Measurements from ENCODE around the gene ACBD3. TPM values are rescaled to one million over a fixed set of nuclear protein-coding genes. Genes with fewer than 3 reads are reported as not detected.

ACBD3 gene
- total and polyA plus RNA-seq, 7 experiments from 2014 or later = 15.4 to 29.9 (median 24.4) TPM

- ATAC-seq (no peak), DNase-seq (no peak)
- no peaks in the 10 kb centered on the region for H3K9me3 ChIP-seq (ENCODE audit: control insufficient read depth in 2 of 3, low read length in 3 of 3)
- no peak overlapping the region for H3K4me3 Mint-ChIP-seq
- intact Hi-C loops (cut with micrococcal nuclease) = no loop called here
- H3K4me1 ChIP-seq (ENCODE audit: control insufficient read depth in 2 of 2, insufficient read depth in 2 of 2, low read length in 2 of 2) = peaks cover 5 to 9% of the 10 kb centered on the region in 2 donors
- H3K4me1 Mint-ChIP-seq = peaks cover under 1 to 12% (median 9%) of the 10 kb centered on the region in 7 donors
- ChIA-PET CTCF (interaction anchor here (0.7 to 4.7 kb wide), 2 partner anchors 28 to 52 kb away, joined by 3 to 38 read pairs; no protein-coding TSS in a partner anchor), POLR2A (interaction anchor here (0.6 to 2.0 kb wide), 7 partner anchors 8 to 186 kb away, joined by 3 to 8 read pairs (median 4); partner anchors contain the start of genes H3-3A and SDE2)
- peaks cover 0 to 2% (median 0%) of the 10 kb centered on the region in 11 donors for H3K9me3 Mint-ChIP-seq
- no peaks in the 10 kb centered on the region for H3K36me3 Mint-ChIP-seq
- H3K4me3 ChIP-seq (ENCODE audit: low read length) = no peak overlapping the region
- no peak overlapping the region for H3K27ac ChIP-seq (ENCODE audit: low read depth, low read length)
- peaks cover 0 to 10% (median 0%) of the 10 kb centered on the region in 5 donors for H3K27me3 Mint-ChIP-seq
- no peak overlapping the region for H3K27ac Mint-ChIP-seq
- H3K36me3 ChIP-seq (ENCODE audit: control insufficient read depth in 2 of 3, insufficient read depth in 3 of 3, low read length in 3 of 3) = no peaks in the 10 kb centered on the region
- no peaks in the 10 kb centered on the region for H3K27me3 ChIP-seq (ENCODE audit: control insufficient read depth in 2 of 2, insufficient read depth in 2 of 2, low read length in 2 of 2)
These were observed 69.2 kb downstream of the ACBD3 start for GRCh38 chr1:226117330-226117729.

GRCh38 chr1:226116673-226117072 is 69.9 kb downstream of the ACBD3 start:
- no peak overlapping the region for H3K27ac ChIP-seq (ENCODE audit: low read depth, low read length)
- no peaks in the 10 kb centered on the region for H3K9me3 ChIP-seq (ENCODE audit: control insufficient read depth in 2 of 3, low read length in 3 of 3)
- no peak overlapping the region for H3K4me3 ChIP-seq (ENCODE audit: low read length)
- Mint-ChIP-seq H3K27ac (no peak overlapping the region), H3K36me3 (no peaks in the 10 kb centered on the region), H3K27me3 (peaks cover 0 to 12% (median 0%) of the 10 kb centered on the region in 5 donors), H3K4me1 (peaks cover 0 to 16% (median 11%) of the 10 kb centered on the region in 7 donors), H3K4me3 (no peak overlapping the region), H3K9me3 (peaks cover 0 to 2% (median 0%) of the 10 kb centered on the region in 11 donors)
- no peaks in the 10 kb centered on the region for H3K27me3 ChIP-seq (ENCODE audit: control insufficient read depth in 2 of 2, insufficient read depth in 2 of 2, low read length in 2 of 2)
- no peaks in the 10 kb centered on the region for H3K36me3 ChIP-seq (ENCODE audit: control insufficient read depth in 2 of 3, insufficient read depth in 3 of 3, low read length in 3 of 3)
- intact Hi-C loops (cut with micrococcal nuclease) = no loop called here
- POLR2A ChIA-PET = interaction anchor here (0.6 to 2.0 kb wide), 5 partner anchors 52 to 186 kb away, joined by 3 to 8 read pairs (median 4); partner anchors contain the start of genes H3-3A and SDE2
- CTCF ChIA-PET = interaction anchor here (0.7 to 1.0 kb wide), 2 partner anchors 9 to 27 kb away, joined by 3 read pairs; no protein-coding TSS in a partner anchor
- DNase-seq (no peak), ATAC-seq (no peak)
- H3K4me1 ChIP-seq (ENCODE audit: control insufficient read depth in 2 of 2, insufficient read depth in 2 of 2, low read length in 2 of 2) = peaks cover 5 to 9% of the 10 kb centered on the region in 2 donors

GRCh38 chr1:226112626-226113025 is 73.9 kb downstream of the ACBD3 start:
- H3K4me1 ChIP-seq (ENCODE audit: control insufficient read depth in 2 of 2, insufficient read depth in 2 of 2, low read length in 2 of 2) = no peaks in the 10 kb centered on the region
- Mint-ChIP-seq H3K36me3 (no peaks in the 10 kb centered on the region), H3K4me3 (peak overlapping the region in 6 of 10 donors; percentile 19 to 72 (median 48)), H3K27me3 (peaks cover 0 to 7% (median 0%) of the 10 kb centered on the region in 5 donors), H3K27ac (peak overlapping the region in 2 of 9 donors; percentile 15 to 17), H3K4me1 (peaks cover 6 to 25% (median 20%) of the 10 kb centered on the region in 7 donors), H3K9me3 (no peaks in the 10 kb centered on the region)
- CTCF ChIA-PET = interaction anchor here (1.1 to 2.5 kb wide), 3 partner anchors 11 to 126 kb away, joined by 3 to 9 read pairs (median 3); no protein-coding TSS in a partner anchor
- no peak overlapping the region for H3K4me3 ChIP-seq (ENCODE audit: low read length)
- intact Hi-C loops (cut with micrococcal nuclease) = no loop called here
- DNase-seq = no peak
- no peaks in the 10 kb centered on the region for H3K36me3 ChIP-seq (ENCODE audit: control insufficient read depth in 2 of 3, insufficient read depth in 3 of 3, low read length in 3 of 3)
- POLR2A ChIA-PET = interaction anchor here (3.4 kb wide), 1 partner anchor 50 kb away, joined by 26 read pairs; the partner anchor contains the start of gene H3-3A
- no peaks in the 10 kb centered on the region for H3K27me3 ChIP-seq (ENCODE audit: control insufficient read depth in 2 of 2, insufficient read depth in 2 of 2, low read length in 2 of 2)
- no peak for ATAC-seq
- no peaks in the 10 kb centered on the region for H3K9me3 ChIP-seq (ENCODE audit: control insufficient read depth in 2 of 3, low read length in 3 of 3)
- H3K27ac ChIP-seq (ENCODE audit: low read depth, low read length) = no peak overlapping the region

- peaks cover 7 to 26% (median 21%) of the 10 kb centered on the region in 7 donors for H3K4me1 Mint-ChIP-seq
- intact Hi-C loops (cut with micrococcal nuclease) = no loop called here
- H3K27me3 Mint-ChIP-seq = peaks cover 0 to 7% (median 0%) of the 10 kb centered on the region in 5 donors
- no peak overlapping the region for H3K27ac ChIP-seq (ENCODE audit: low read depth, low read length)
- H3K9me3 Mint-ChIP-seq = no peaks in the 10 kb centered on the region
- H3K36me3 ChIP-seq (ENCODE audit: control insufficient read depth in 2 of 3, insufficient read depth in 3 of 3, low read length in 3 of 3) = no peaks in the 10 kb centered on the region
- no peaks in the 10 kb centered on the region for H3K4me1 ChIP-seq (ENCODE audit: control insufficient read depth in 2 of 2, insufficient read depth in 2 of 2, low read length in 2 of 2)
- H3K4me3 ChIP-seq (ENCODE audit: low read length) = no peak overlapping the region
- no peaks in the 10 kb centered on the region for H3K36me3 Mint-ChIP-seq
- ATAC-seq (no peak), DNase-seq (no peak)
- POLR2A ChIA-PET = interaction anchor here (1.0 to 3.4 kb wide), 3 partner anchors 47 to 112 kb away, joined by 3 to 26 read pairs (median 5); partner anchors contain the start of gene H3-3A
- H3K4me3 Mint-ChIP-seq = peak overlapping the region in 6 of 10 donors; percentile 56 to 96 (median 84)
- H3K9me3 ChIP-seq (ENCODE audit: control insufficient read depth in 2 of 3, low read length in 3 of 3) = no peaks in the 10 kb centered on the region
- CTCF ChIA-PET = interaction anchor here (0.7 to 2.5 kb wide), 7 partner anchors 9 to 125 kb away, joined by 3 to 9 read pairs (median 3); no protein-coding TSS in a partner anchor
- H3K27ac Mint-ChIP-seq = peak overlapping the region in 2 of 9 donors; percentile 15 to 38
- no peaks in the 10 kb centered on the region for H3K27me3 ChIP-seq (ENCODE audit: control insufficient read depth in 2 of 2, insufficient read depth in 2 of 2, low read length in 2 of 2)
These were observed 74.7 kb downstream of the ACBD3 start for GRCh38 chr1:226111883-226112261.

- peak overlapping the region in 5 of 9 donors; percentile 26 to 77 (median 50) for H3K27ac Mint-ChIP-seq
- Histone ChIP-seq H3K9me3 (ENCODE audit: control insufficient read depth in 2 of 3, low read length in 3 of 3) (no peaks in the 10 kb centered on the region), H3K36me3 (ENCODE audit: control insufficient read depth in 2 of 3, insufficient read depth in 3 of 3, low read length in 3 of 3) (no peaks in the 10 kb centered on the region), H3K4me3 (ENCODE audit: low read length) (peak overlapping the region; percentile 59), H3K27me3 (ENCODE audit: control insufficient read depth in 2 of 2, insufficient read depth in 2 of 2, low read length in 2 of 2) (no peaks in the 10 kb centered on the region), H3K27ac (ENCODE audit: low read depth, low read length) (peak overlapping the region; percentile 67), H3K4me1 (ENCODE audit: control insufficient read depth in 2 of 2, insufficient read depth in 2 of 2, low read length in 2 of 2) (no peaks in the 10 kb centered on the region)
- H3K9me3 Mint-ChIP-seq = no peaks in the 10 kb centered on the region
- POLR2A ChIA-PET = interaction anchor here (0.6 to 3.4 kb wide), 7 partner anchors 18 to 112 kb away, joined by 3 to 26 read pairs (median 4); partner anchors contain the start of gene H3-3A
- CTCF ChIA-PET = interaction anchor here (0.7 to 2.5 kb wide), 6 partner anchors 9 to 46 kb away, joined by 3 to 9 read pairs (median 3); no protein-coding TSS in a partner anchor
- intact Hi-C loops (cut with micrococcal nuclease) = no loop called here
- H3K27me3 Mint-ChIP-seq = peaks cover 0 to 6% (median 0%) of the 10 kb centered on the region in 5 donors
- no peak for ATAC-seq
- peaks cover 7 to 26% (median 21%) of the 10 kb centered on the region in 7 donors for H3K4me1 Mint-ChIP-seq
- peak overlapping the region; percentile 56 to 96 (median 78) for H3K4me3 Mint-ChIP-seq
- no peaks in the 10 kb centered on the region for H3K36me3 Mint-ChIP-seq
- DNase-seq = no peak
These were observed 75.3 kb downstream of the ACBD3 start for GRCh38 chr1:226111098-226111882.

Data from naive thymus-derived CD4-positive, alpha-beta T cell (primary cell).